Ureter (tissue), 1 donor: ENCODE data around the gene DLGAP4. TPM values are rescaled to one million over a fixed set of nuclear protein-coding genes. Genes with fewer than 3 reads are reported as not detected.
"Not testable (repeated sequence)": the region's sequence is repeated elsewhere in the genome, so short reads cannot be mapped to it uniquely, and the experiment has no call there.

Experiments
- DNase-seq: peaks from one replicate; pipeline ENCODE4 v3.0.0-alpha.2; 2020; ENCODE audit warnings: low spot score
- total RNA-seq: library from RNA; stranded (reverse); gene quantifications from one replicate; pipeline ENCODE4 v1.2.4, GENCODE V29; 2023
- donor health status: DM: yes; HTN: yes; CAD: no.

DLGAP4 gene
- total RNA-seq, 1 donor from 2014 or later: 78.5 TPM

DNA sequence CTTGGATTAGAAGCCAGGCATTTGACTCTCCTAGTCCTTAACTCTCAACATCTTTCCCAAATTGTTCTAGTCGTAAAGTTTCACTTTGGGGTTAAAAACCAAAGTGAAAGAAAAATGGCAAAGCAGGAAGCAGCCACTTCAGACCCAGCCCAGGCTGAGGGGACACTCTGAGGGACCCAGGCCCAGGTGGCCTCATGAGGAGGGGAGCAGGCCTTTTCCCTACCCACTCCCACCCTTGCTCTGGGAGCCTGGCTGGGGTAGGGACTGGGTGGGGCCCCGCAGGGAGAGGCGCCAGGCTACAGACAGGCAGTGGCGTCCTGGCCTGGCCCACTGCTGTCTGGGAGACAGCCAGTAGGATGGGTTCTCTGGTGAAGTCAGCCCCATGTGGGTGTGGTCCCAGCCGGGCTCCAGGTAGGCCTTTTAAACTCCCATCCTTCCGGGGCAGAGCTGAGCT, 166.5 kb downstream of the DLGAP4 start:
- peak; percentile 62 for DNase-seq

DNA sequence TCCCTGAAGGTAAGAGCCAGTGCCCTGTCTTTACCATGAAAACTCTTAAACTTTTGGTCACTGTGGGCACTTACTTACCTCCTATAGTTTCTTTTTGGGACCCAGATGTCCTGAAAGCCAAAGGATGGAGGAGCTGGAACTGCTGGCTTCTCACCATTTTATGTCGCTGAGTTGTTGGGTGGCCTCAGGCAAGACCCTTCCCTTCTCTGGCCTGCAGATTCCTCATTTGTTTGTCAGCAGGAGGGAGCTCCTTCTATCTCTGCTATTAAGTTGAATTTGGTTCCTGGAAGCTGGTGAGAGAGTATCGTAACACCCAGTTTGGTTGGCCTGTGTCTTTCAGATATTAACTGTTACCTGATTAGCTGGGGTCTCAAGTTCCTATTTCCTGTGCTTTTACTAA, 167.0 kb downstream of the DLGAP4 start:
- DNase-seq: no peak

DNA sequence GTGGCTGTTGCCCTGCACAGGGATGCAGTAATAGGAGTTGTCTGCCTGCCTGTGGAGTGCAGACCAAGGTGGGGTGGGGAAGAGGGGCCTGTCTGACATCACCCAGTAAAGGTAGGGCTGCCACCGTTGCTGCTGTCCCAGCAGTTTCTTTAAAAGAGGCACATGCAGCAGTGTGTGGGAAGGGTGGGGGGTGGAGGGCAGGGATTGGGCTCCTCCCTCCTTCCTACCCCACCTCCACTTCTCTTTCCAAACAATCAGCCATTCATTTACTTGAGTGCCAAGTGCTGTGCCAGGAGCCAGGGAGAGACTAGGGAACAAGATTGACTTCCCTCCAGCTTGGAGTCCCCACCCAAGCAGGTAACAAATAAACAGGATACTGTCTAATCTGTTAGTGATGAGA, 168.4 kb downstream of the DLGAP4 start:
- DNase-seq: no peak

DNA sequence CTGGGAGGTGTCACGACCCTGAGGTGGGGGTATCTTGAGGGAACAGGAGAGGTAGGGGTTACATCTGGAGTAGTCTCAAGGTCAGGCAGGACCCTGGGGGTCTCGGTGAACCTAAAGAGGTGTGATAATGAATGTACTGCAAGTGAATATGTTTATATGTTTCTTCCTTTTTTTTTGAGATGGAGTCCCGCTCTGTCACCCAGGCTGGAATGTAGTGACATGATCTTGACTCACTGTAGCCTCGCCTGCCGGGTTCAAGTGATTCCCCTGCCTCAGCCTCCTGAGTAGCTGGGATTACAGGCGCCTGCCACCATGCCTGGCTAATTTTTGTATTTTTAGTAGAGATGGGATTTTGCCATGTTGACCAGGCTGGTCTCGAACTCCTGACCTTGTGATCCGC, 168.9 kb downstream of the DLGAP4 start:
- DNase-seq: not testable (repeated sequence)

DNA sequence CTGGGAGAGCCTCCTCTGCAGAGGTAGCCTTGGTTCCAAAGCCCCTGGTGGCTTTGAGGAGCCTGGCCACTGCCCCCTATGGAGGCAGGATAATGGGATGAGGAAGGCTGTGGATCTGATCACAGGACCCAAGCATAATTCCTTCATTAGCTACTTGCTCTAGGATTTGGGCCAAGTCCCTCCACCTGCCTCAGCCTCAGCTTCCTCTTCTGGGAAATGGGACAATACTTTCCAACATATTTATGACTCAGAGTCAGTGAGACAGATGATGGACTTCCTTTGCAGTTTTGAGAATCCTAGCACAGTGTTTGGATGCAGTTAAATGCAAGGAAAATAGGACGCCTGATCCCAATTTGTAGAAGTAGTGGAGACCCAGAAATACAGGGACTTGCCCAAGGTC, 171.3 kb downstream of the DLGAP4 start:
- no peak for DNase-seq

DNA sequence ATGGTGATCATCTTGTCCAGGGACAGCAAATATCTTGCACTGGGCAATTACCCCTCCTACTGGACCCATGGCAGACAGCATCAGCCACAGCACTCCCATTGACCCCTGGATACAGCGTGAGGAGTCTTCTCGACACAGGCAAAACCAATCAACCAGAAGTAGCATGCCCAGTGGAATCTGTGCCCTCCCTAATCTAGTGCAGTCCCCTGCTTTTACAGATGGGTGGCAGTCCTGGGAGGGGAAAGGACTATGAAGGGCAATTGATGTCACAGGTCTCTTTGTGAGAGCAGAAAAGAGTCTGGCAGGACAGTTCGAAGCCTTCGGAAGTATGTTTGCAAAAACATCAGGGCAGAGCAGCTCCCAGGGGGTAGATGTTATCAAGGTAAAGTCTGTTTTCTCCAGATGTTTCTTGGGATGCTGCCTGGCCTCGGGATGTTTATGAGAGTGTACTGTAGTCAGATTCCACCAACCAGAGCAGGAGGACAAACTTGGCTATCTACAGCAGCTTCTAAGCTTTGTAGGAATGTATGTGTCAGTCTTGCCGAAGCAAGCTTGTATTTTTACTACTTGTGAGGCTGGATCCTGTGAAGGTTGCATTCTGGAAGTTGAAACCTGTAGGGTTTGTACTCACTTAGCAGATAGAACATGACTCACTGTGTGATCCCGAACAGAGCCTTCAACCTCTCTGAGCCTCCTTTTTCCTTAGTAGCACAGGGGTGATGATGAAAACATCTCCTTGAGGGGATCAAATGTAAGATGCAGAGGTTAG, 172.2 kb downstream of the DLGAP4 start:
- no peak for DNase-seq

DNA sequence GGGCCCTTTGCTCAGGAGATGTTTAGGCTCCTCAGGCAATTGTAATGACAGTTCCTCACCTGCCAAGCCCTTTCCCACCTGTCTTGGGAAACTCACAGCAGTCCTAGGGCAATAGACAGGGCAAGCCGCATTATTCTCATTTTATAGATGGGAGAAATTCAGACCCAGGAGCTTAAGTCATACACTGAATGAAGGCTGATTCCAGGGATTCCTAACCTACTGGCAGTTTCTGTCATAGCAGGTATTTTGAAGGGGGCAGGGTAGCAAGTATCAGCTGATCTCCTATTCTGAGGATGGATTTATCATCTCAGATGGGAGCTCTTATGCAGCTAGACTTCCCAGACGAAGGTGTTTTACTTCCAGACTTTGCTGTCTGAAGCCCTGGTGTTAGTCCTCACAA, 173.8 kb downstream of the DLGAP4 start:
- no peak for DNase-seq

DNA sequence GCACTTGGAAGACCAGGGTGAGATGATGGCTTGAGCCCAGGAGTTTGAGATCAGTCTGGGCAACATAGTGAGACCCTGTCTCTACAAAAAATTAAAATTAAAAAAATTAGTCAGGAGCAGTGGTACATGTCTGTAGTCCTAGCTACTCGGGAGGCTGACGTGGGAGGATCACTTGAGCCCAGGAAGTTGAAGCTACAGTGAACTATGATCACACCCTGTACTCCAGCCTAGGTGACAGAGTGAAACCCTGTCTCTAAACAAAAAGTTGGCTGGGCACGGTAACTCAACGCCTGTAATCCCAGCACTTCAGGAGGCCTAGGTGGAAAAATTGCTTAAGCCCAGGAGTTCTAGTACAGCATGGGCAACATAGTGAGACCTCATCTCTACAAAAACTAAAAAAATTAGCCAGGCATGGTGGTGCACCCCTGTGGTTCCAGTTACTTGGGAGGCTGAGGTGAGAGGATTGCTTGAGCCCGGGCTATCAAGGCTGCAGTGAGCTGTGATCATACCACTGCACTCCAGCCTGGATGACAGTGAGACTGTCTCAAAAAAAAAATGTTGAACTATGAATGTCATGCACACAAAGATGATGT, 174.4 kb downstream of the DLGAP4 start:
- no peak for DNase-seq

DNA sequence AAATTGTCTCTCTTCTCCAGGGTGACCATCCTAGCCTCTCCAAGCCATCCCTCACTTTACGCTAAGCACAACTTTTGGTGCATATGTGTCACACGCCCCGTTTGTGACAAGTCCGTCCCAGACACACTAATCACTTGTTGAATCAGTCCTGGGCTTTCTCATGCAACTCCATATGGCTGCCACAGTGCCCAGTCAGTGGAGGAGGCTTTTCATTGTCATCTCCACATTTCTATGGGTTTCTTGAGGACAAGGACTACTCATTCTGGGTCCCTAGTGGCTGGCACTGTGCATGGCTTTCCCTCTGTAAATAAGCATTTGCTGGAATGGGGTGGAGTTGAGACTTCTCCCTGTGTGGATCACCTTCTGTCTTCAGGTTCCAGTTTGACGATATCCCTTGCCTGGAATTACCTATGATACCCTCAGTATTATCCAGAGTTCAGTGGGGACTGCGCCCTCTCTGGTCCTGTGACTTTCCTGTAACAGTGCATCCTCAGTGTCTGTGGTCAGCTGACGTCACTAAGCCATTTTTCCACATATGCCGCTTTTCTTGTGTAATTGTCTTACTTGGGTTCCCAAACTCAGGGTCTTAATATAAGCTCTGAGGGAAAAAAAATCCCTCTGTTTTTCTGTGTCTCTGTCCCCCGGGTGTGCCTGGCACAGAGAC, 175.4 kb downstream of the DLGAP4 start:
- no peak for DNase-seq

DNA sequence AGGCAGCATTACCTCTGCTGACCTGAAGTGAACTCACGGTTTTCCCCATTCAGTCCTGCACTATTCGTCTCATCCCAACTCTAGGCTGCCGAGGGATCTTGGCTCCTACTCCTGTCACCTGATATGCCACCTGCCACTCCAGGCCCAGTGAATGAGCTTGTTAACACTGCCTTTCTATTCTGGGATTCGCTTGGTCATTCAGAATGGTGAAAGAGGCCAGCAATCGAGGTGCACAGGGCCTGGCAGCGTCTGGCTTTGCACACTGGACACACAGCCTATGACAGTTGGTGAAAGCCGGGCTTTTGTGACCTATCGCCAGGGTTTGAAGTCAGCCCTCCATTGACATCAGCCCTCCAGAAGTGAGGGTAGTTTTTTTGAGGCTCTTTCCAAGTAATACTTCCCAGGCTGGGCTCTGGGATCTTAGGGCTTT, 175.9 kb downstream of the DLGAP4 start:
- no peak for DNase-seq

DNA sequence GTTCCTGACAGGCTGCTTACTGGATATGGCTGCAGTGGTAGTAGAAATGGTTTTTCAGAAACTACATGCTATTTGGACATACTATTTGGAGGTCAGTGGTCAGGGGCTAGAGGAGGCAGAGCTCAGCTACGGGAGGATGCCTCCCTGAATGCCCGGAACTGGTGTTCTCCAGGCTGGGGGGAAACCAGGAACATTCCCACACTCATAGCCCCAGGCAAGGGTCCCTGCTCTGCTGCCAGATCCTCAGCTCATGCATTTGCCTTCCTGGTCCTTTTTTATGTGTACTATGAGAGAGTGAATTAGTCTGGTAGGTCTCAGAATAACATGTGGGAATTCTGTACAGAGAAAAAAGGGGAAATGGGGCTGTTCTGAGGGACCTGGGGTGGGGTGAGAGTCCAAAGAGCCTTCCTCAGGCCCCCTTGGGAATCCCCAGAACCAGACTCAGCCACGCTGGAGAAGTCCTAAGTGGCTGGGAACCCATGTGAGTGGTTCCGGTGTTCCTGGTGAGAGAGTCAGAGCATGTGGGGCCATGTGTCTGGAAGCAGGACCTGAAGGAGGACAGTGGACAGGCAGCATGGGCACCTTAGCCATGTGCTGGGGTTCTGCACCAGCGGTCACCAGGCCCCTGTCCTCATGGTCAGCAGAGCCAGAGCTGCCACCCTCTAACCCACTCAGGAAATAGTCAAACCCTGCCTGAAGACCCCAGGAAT, 177.2 kb downstream of the DLGAP4 start:
- DNase-seq: no peak

DNA sequence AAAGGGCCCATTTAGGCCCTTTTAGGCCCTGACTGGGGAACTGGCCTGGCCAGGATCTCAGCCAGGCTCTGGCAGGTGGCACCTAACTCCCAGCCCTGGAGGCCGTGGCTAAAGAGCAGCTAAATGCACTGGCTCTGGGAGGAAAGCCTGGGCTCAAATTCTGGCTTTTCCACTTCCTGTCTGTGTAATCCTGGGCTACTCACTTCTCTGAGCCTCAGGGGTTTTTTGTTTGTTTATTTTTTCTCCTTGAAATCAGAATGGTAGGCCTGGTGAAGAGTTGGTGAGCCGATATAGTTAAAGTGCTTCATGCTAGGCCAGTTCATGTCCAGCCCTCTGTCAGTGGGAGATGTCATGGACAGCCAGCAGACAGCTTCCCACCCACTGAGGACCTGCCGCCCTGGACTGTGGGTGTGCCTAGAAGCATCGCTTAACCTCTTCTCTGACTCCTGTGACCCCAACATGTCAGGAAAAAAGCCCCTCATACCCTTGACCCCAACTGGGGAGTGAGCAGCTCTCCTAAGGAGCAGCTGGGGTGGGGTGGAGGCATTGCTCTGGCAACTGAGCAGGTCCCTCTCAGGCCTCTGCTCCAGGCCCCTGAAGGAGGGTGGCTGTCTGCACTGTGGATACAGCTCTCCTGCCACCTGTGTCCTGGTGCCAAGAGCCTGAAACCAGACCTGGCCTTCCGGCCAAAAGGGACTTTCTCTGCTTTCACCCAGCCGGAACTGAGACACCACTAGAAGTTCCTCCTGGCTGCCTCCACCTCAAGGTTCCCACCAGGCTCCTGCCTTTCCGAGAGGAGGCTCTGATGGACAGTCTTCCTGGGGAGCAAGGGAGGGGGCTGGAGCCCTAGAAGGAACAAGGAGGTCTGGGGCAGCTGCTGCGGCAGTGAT, 178.0 kb downstream of the DLGAP4 start:
- DNase-seq: no peak

DNA sequence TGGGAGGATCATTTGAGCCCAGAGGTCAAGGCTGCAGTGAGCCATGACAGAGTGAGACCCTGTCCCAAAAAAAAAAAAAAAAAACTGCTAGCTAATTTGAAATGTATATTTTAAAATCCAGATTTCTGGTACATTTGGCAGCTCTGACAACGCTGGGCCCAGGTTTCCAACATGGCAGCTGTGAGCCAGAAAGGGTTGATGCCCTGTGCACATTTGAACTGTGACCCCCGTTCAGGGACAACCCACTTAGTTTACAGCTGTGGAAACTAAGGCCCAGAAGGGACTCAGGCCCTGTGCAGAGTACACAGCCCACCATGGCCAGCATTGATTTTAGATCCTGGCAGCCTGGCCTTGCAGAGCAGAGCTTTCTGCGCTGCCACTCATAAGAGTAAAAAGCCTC, 179.1 kb downstream of the DLGAP4 start:
- no peak for DNase-seq

DNA sequence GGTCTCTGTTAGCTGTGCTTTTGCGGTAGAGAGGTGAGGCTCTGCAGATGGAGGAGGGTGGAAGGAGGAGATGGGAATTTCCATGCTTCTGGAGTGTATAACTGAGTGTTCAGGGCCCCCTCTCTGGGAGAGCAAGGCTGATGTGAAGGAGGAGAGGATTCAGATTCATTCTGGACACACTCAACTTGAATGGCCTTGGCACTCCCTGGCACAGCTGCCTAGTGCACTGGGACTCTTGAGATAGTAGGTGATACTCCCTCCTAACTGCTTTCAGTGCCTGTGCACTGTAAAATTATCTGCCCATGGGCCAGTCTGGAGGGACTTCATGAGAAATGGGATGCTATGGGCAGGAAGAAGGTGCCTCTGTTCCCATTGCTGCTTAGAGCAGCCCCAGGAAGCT, 180.9 kb downstream of the DLGAP4 start:
- no peak for DNase-seq

DNA sequence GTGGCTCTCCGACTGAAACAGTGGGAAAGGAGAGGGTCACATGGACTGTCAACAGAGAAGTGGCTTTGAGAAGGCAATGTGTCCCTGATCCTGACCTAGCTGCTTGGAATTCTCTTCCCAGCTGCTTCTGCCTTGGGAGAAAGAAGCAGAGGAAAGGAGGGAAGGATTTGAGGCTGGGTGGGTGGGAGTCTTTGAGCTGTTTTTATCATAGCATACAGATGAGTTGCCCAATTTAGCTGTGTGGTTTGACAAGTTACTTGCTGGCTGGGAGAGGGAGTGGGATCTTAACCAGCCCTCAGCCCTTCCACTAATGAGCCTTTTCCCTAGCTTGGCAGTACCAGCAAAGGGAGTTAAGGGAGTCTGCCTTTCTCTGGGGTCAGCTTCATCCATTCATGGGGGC, 184.1 kb downstream of the DLGAP4 start:
- DNase-seq: no peak

DNA sequence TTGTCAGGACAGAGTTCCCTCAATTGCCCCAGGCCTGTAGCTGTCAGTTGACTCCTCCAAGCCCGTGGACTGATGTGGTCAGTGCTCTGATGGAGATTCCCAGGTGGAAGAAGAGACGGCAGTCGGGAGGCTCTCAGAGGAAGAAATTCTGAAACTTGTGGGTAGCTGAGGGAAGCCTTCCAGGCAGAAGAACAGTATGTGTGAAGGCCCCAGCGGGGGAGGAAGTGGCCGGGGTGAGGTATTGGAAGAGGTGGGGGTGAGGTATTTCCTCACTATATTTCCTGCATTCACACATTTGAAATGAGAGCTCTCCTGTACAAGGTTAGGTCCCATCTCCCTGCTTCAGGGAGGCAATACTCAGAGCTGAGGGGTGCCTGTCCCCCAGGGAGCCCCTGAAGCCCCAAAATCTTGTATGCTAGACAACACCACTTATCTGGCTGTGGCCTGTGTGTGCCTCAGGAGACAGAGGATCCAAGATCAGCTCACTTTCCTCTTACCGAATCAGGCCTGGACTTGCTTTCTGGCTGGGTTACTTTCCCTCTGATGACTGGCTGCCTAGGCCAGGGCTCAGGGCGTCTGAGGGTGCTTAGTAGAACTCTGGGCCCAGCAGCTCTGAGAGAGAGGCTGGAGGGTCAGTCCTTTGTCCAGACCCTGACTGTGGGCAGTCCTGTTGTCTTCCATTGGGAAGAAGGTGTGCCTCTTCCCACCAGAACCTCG, 185.9 kb downstream of the DLGAP4 start:
- no peak for DNase-seq

DNA sequence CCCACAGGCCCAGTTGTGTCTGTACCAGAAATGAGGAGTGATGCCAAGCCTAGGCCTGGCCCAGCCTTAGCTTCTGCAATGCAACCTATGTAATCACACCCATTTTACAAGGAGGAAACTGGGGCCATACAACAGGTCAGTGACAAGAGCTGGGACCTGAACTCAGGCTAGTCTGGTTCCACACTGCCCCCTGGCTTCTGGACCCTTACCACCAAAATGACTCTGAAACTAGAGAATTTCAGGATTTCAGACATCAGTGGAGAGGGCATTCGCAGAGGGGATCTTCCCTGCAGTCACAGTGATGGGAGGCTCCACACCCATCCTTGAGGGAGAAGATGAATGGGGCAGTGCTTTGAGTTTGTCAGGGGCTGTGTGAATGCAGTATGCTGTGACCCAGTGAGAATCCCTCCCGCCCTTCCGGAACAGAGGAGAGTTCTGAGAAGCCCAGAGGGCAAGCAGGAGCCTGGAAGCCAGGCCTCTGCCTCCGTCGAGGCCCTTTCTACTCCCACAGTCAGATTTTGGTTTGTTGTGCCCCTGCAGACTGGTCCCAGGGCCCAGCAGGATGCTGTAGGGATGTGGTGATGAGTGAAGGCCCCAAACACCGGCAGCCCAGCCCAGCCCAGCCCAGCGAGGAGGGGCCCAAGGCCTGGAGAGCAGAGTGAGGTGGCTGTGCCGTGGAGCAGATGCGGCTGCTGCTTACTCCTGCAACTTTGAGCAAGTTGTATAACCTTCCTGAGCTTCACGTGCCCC, 187.1 kb downstream of the DLGAP4 start:
- DNase-seq: no peak

DNA sequence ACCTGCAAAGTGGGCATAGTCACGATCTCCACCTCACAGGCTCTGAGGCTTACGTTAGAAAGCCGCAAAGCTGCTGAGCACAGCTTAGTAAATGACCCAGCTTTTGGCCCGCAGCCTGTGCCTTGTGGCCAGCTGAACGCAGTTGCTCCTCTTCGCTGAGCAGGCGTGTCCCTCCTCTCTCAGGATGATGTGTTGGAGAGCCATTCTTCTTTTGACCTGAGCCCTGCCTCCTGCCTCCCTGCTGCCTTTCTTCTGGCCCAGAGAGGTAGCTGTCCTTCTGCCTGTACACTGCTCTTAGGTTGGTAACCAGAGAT, 187.6 kb downstream of the DLGAP4 start:
- peak; percentile 62 for DNase-seq

DNA sequence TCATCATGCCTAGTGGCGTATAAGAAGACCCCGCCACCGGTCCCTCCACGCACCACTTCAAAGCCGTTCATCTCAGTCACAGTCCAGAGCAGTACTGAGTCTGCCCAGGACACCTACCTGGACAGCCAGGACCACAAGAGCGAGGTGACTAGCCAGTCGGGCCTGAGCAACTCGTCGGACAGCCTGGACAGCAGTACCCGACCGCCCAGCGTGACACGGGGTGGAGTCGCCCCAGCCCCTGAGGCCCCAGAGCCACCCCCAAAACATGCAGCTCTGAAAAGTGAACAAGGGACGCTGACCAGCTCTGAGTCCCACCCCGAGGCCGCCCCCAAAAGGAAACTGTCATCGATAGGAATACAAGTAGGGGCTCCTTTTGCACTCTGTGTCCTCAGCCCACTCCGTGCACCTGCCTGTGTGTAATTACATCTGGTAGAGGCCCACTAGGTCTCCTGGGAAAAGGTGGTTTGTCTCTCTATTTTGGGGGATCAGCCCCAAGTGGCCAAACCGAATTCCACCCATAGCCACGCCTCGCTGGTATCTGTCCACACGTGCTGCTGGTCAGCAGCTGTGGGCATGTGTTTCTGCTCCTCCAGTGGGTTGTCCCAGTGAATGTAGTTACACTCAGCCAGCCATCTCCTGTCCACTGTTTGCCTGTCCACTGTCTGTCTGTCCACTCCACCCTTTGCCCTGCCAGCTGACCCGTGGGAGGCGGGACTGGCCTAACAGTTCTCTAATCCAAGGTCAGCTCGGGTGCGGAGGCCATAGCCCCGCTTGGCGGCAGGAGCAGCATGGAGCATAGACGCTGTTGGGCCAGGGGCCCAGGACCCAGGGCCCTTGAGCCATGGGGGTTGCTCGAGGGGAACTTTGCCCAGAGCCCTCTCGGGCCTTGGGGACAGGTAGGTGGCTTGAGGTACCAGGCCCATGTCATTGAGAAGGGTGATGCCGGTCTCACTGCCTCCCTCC, 190.8 kb downstream of the DLGAP4 start:
- no peak for DNase-seq
